ENCODE data around the gene MRPS2. TPM values are rescaled to one million over a fixed set of nuclear protein-coding genes. Genes with fewer than 3 reads are reported as not detected.

MRPS2 gene
- total and polyA plus RNA-seq, 9 of the 15 experiments (the other 6 are each of a cell fraction or from before 2014, with no cell fraction given): 8.0 to 167 (median 81.3) TPM

DNA sequence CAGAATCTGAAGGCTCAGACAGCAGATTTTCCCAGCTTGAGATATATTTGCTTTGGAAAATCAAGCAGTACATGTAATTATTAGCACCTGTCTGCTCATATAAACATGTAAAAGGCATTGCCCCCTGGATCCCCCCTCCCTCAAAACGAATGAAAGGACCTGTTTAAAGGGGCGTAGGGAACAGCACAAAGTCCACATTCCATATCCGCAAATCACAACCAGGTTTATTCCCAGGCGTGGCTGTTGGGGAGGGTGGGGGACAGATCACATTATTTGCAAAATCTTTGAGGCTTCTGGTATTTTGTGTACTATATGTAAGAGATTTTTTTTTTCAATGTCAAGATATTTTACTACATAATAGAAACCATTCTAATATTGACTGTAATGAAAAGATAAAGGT is 8.7 kb upstream of the MRPS2 start:
- Histone ChIP-seq H2AFZ (ENCODE audit: low read depth, low read length) (no peak overlapping the region), H3K9me3 (replicated peaks; ENCODE audit: control insufficient read depth, insufficient read depth, low read depth, low read length) (no peaks in the 10 kb centered on the region), H3K4me1 (replicated peaks in 1 of 2; ENCODE audit: control insufficient read depth in 2 of 2, insufficient read depth in 2 of 2, low read length in 2 of 2) (peaks cover 2 to 12% of the 10 kb centered on the region in 2 experiments; a peak in 2 of 5 replicates), H4K20me1 (replicated peaks; ENCODE audit: control insufficient read depth, insufficient read depth, low read length) (no peaks in the 10 kb centered on the region), H3K9me1 (ENCODE audit: control insufficient read depth, insufficient read depth, low read length) (no peaks in the 10 kb centered on the region), H3K9ac (ENCODE audit: insufficient read depth in 1 of 2, low read depth in 2 of 2, low read length in 2 of 2) (no peak overlapping the region), H3K27me3 (ENCODE audit: control insufficient read depth in 2 of 2, insufficient read depth in 2 of 2, low read length in 2 of 2) (no peaks in the 10 kb centered on the region), H3K36me3 (ENCODE audit: control insufficient read depth, insufficient read depth, low read length) (peaks cover 15% of the 10 kb centered on the region; the same call in 1 of the 3 replicates), H3K4me2 (ENCODE audit: insufficient read depth, low read length) (no peak overlapping the region), H3K27ac (ENCODE audit: extremely low read depth, low read depth, low read length) (no peak overlapping the region), H3K4me3 (no peak overlapping the region), H3K79me2 (ENCODE audit: control insufficient read depth, insufficient read depth, low read length) (no peaks in the 10 kb centered on the region)
- FAIRE-seq: no peak
- 52% methylated on average over 4 of the region's 4 CpGs for WGBS (ENCODE audit: insufficient coverage, low coverage, missing lambda C conversion rate)
- ChIA-PET POLR2A (interaction anchor here (0.6 to 3.1 kb wide), 2 partner anchors 11 to 52 kb away, joined by 3 to 13 read pairs; no protein-coding TSS in a partner anchor), CTCF (ENCODE audit: low intra/inter-chr PET ratio) (no interaction called here)
- no TSS peak for BruUV-seq (replicated peaks)
- no peak for DNase-seq (ENCODE audit: extremely low read depth in 1 of 4, low spot score in 3 of 4)
- in situ Hi-C loops (cut with MboI) (no loop called here), intact Hi-C loops (cut with micrococcal nuclease) (no loop called here)
- TF ChIP-seq ZNF239 (CRISPR knock-in tag; IDR thresholded peaks at IDR 0.05): no peak
- TF ChIP-seq MAFF (IDR thresholded peaks at IDR 0.05; ENCODE audit: low read length): no peak
- TF ChIP-seq ZNF717 (CRISPR knock-in tag; IDR thresholded peaks at IDR 0.05): no peak
- TF ChIP-seq, protein P1, sequence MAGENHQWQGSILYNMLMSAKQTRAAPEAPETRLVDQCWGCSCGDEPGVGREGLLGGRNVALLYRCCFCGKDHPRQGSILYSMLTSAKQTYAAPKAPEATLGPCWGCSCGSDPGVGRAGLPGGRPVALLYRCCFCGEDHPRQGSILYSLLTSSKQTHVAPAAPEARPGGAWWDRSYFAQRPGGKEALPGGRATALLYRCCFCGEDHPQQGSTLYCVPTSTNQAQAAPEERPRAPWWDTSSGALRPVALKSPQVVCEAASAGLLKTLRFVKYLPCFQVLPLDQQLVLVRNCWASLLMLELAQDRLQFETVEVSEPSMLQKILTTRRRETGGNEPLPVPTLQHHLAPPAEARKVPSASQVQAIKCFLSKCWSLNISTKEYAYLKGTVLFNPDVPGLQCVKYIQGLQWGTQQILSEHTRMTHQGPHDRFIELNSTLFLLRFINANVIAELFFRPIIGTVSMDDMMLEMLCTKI (IDR thresholded peaks at IDR 0.05; ENCODE audit: partially characterized antibody): no peak
- no peak for TF ChIP-seq SRF (CRISPR knock-in tag; IDR thresholded peaks at IDR 0.05)
- TF ChIP-seq ZNF224 (CRISPR knock-in tag; IDR thresholded peaks at IDR 0.05): no peak
- no peak for TF ChIP-seq U2AF1 (optimal IDR thresholded peaks at IDR 0.05; ENCODE audit: low read depth, low read length)
- no peak for TF ChIP-seq RBFOX2 (IDR thresholded peaks at IDR 0.05; ENCODE audit: low read depth, low read length)
- no peak for TF ChIP-seq TEAD2 (tag; IDR thresholded peaks at IDR 0.05)
- TF ChIP-seq SNRNP70 (optimal IDR thresholded peaks at IDR 0.05; ENCODE audit: low read depth, low read length): no peak
- no peak for TF ChIP-seq ZNF184 (CRISPR knock-in tag; IDR thresholded peaks at IDR 0.05)
- TF ChIP-seq HMG20B (CRISPR knock-in tag; IDR thresholded peaks at IDR 0.05): no peak
- TF ChIP-seq RBBP5 (IDR thresholded peaks at IDR 0.05; ENCODE audit: borderline replicate concordance, insufficient read depth, low read length, poor library complexity, severe bottlenecking): no peak
- ATAC-seq: no peak
